ENCODE data around the gene CHST13.
"Not testable (repeated sequence)": the region's sequence is repeated elsewhere in the genome, so short reads cannot be mapped to it uniquely, and the experiment has no call there.

The CHST13 gene

DNA sequence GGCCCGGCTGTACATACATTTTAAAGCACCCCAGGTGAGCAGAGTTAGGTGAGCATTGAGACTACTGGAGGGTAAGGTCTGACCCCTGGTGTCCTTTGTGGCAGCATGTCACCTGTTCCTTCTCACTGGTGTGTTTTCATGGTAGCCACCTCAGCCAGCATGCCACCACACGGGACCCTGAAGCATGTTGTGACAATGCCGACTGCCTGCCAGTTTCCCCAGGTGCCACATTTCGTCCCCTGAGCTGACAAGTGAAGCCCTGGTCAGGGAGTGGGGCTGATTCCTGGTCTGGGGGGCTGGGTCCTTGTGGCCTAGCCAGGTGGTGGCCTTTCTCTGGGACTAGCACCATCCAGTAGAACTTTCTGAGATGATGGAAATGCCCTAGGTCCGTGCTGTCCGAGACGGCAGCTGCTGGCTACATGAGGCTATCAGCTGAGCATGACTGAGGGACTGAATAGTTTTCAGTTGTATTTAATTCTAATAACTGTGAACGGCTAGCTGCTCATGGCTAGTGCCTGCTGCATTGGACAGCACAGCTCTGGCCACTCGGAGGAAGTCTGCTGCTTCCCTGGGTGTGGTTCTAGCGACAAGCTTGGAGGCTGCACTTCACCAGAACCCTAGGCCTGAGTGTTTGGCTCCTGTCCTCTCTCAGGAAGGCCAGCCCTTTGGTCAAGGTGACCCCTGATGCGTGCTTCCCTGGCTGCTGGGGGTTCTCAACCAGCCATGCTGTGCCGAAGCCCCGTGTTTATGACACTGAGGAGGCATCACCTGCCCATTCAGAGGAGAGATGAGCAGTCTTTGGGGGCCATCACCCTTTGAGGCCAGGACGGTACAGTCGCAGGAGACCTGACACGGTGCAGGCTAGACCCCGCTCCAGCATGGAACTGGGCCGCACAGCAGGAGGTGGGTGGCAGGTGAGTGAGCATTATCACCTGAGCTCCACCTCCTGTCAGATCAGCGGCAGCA, 30.9 kb downstream of the CHST13 start:
- no peak for DNase-seq (ENCODE audit: low read depth, low spot score)

DNA sequence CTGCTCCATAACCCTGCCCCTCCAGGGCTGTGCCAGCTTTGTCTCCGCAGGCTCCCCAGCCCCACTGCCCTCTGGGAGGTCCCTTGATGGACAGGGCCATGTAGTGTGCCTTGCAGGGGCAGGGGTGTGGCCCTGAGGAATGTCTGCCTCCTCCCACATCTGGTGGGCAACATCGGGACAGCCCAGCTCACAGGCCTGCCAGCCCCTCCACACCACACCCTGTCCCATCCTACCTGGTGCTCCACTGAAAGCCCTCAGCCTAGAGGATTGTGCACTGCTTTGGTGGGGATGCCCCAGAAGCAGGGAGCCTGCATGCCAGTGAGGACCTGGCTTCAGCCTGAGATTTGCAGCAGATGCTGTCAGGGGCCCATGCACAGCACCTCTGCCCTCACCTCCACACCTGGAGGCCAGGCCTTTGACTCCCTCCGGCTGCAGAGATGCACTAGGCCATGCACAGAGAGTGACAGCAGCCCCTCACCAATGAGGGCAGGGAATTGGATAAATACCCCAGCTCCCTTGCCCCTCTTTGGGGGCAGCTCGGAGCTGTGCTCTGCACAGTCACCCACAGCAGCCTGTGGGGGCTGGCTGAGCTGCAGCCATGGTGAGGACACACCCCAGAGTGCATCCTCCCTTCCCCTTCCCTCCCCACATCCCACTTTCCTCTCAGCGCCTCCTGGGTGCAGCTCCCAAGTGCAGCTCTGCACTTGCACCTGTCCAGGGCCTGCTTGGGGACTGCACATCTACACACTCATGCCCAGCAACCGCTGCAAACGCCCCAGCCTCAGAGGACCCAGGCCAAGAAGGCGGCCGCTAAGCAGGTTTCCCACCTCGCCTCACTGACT, 32.1 kb downstream of the CHST13 start:
- no peak for DNase-seq (ENCODE audit: low read depth, low spot score)

DNA sequence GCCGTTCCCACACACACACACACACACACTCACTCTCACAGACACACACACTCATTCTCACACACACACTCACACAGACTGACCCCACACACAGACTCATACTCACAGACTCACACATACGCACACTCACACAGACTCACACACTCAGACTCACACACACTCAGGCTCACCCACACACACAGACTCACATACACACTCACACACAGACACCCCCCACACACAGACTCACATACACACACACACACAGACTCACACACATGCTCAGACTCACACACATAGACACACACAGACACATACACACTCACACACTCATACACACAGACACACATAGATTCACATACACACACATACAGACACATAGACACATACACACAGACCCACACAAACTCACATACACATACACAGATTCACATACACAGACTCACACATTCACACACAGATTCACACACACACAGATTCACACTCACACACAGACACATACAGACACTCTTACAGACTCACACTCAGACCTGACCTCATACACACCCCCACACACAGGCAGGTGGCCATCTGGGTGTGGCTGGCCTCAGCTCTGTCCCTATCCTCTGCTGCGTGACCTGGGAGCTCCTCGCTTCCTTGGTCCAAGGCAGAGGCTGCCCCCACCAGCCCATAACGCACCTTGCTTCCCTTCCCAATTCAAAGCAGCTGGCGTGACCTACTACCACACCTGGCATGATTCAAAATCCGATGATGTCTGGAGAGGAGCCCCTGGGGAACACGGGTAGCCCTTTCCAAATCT, 32.9 kb downstream of the CHST13 start:
- no peak for DNase-seq (ENCODE audit: low read depth, low spot score)

DNA sequence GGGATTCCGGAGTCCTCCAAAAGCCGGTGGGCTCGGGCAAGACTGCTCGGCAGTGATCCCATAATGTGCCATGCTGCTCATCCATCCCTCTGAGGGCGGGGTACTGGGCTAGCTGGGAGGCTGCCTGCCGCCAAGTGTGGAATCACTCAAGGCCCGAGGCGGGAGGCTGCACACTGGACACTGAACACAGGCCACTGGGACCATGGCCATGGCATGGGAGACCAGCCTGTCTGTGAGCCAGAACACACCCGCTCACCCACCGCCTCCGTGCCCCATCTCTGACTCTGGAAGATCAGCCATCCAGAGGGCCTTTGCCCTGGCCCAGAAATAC, 33.4 kb downstream of the CHST13 start:
- no peak for DNase-seq (ENCODE audit: low read depth, low spot score)

DNA sequence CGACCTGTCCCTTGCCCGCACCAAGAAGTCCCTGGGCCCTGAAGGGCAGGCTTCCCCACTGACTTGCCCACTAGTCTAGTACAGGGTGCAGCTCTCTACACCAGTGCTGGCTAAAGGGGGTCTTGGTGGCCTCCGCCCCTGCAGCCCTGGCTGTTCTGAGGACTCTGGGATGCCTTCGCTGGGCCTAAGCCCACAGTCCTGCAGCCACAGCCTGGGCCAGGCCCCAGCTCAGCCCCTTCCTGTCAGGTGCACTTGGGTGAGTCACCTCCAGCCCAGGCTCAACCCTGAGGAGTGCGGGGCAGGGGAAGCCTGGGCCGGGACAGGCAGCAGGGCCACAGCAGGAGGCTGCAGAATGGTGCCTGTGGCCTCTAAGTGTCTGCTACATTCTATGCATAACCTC, 33.8 kb downstream of the CHST13 start:
- no peak for DNase-seq (ENCODE audit: low read depth, low spot score)

DNA sequence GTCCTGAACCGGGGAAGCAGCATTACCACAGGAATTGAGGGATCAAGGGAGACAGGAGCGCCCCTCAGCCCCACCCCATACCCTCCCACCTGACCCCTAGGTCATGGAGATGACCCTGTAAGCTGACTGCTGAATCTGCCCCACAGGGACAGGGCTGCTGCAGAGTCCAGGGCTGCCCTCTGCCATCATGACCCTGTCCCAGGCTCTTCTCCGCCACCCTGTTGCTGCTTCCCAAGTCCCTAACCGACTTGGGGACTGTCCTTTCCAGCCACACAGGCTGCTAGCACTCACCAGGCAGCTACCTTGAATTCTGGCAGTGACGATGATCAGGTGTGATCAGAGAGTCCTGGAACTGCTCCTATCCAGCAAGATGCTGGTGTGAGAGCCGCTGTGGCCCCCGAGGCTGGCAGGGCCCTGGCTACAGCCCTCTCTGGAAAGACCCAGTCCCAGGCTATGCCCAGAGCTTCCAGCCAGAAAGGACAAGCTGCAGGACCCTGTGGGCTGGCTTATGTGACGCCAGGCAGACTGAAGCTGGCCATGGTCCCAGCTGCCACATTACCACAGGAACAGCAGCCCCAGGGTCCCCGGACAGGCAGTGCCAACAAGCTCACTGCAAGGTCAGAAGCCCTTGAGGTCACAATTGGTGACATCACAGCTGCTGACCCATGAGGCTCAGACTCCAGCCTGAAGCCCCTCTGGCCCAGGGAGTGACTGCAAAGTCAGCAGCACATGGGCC, 34.5 kb downstream of the CHST13 start, which contains the start of gene C3orf22:
C3orf22 (minus strand) TSS at position 597 of the 736 bp plus-strand sequence. CDS start 5,542 bp downstream, outside the sequence.
- no peak for DNase-seq (ENCODE audit: low read depth, low spot score)

DNA sequence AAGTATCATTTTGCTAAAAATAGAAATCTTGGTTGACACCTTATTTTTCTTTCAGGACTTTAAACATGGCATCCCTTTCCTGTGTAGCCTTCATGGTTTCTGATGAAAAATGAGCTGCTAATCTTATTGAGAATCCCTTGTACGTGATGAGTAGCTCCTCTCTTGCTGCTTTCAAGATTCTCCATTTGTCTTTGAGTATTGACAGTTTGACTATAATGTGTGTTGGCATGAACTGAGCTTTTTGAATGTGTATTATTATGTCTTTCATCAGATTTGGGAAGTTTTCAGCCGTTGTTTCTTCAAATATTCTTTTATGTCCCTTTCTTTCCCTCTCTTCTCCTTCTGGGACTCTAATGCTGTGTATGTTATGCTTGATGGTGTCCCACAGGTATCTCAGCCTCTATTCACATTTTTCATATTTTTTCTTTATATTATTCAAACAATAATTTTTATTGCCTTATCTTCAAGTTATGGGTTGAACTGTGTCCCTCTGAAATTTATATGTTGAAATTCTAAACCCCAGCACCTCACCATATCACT, 38.9 kb downstream of the CHST13 start:
- no peak for DNase-seq (ENCODE audit: low read depth, low spot score)

DNA sequence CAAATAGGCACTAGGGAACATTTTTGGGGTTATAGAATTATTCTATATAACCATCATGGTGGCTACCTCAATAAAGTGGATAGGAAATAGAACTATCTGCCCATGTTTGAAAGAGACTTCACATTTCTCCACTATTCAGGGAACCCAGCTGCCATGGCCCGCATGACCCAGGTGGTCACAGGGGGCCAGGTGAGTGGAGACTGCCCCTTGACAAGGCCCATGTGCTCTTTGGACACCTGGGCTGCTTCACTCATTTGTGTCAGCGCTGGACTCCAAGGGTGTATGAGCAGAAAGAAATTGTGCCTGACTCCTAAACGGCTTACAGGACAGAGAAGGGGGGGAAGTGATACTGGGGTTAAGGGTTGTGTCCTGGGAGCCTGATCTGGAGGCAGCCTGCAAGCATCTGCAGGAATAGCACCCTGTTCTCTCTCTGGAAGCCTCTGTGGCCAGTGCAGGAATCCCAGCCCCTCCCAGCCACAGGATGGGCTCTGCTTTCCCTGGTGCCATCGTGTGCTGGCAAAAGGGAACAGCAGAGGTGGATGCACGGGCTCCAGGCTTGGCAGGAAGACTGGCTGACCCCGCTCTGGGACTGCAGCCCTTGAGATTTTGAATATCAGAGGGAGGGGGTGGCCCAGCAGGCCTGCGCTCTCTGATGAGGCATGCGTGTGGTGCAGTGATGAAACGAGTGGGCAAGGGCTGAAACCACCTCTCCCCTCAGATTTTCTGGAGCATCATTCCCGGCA, 43.9 kb downstream of the CHST13 start:
- DNase-seq (ENCODE audit: low read depth, low spot score), result no peak

DNA sequence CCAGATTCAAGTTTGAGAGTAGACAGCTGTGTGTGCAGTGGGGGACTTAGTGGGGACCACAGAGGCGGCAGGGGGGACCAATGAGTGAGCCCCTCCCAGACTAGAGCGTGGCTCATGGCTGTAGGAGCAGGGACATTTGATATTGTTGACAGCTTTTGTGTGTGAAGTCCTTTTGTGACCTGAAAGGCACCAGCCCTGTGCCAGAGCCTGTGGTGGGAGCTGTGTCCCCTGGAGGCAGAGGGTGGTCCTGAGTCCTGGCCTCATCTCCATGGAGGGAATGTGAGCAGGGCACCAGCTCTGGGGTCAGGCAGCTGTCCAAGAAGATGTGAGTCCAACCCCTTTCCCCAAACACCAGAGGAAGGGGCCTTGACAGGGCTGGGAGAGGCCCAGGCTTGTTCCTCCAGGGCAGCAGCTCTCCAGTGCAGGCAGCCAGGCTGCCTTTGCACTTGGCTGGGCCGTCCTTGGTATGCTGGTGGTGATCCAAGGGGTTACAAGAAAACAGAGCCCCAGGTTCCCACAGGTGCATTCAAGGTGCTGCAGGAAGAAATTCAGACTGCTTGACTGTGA, 44.9 kb downstream of the CHST13 start:
- DNase-seq (ENCODE audit: low read depth, low spot score), result no peak

DNA sequence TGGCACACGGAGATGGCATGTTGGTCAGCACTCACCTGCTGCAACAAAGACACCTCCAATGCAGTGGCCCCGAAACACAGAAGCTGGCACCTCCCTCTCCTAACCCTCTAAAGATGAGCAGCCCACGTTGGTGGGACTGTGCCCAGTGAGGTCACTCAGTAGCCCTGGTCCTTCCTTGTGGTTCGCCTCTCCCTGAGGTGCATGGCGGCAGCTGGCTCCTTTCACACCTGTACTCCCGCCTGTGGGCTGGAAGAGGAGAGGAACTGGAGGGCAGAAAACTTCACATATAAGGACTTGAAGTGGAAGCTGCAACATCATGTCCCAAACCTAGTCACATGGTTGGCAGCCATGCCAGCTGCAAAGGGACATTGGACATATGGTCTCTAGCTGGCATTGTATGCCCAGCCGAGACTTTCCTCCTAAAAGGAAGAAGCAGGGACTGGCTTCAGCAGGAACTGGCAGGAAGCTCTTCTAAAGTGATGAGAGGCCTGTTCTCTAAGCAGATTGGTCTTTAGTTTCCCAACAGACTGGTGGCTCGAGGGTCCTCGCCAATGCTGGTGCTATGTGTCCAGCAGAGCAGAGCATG, 45.5 kb downstream of the CHST13 start:
- no peak for DNase-seq (ENCODE audit: low read depth, low spot score)

DNA sequence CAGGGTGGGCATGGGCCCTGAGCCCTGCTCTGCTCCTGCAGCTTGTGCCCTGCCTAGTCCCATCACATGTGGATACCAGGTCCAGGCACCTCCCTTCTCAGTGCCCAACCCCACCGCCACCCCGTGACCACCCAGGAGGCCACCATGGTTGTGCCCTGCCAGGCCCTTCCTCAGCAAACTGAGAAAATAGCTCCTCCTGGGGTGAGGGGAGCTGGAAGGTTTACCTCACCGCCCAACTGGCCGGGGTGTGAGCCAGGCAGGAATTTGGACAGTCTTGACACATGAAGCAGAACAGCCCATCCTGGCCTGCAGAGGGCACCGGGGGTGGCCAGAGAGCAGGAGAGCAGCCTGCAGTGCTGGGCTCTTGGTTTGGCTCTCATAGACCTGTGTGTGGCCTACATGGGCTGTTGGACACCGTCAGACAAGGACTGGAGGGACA, 46.2 kb downstream of the CHST13 start:
- no peak for DNase-seq (ENCODE audit: low read depth, low spot score)

DNA sequence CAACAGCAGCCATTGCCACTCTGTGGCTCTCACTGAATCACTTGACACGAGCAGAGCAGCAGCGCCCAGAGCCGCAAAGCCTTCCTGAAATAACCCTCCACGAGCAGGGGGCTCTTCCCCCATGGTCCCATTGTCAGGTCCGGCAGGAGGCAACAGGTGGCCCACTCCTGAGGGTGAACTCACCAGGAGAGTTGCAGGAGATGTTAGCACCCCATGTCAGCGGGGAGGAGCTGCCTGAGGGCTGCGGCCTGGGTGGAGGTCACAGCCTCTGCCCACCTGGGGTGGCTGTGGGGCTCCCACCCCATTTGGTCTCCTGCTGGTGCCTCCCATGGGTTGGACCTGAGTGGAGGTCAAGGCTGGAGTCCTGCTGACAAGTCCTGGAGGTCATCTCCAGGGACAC, 47.1 kb downstream of the CHST13 start:
- DNase-seq (ENCODE audit: low read depth, low spot score), result no peak

DNA sequence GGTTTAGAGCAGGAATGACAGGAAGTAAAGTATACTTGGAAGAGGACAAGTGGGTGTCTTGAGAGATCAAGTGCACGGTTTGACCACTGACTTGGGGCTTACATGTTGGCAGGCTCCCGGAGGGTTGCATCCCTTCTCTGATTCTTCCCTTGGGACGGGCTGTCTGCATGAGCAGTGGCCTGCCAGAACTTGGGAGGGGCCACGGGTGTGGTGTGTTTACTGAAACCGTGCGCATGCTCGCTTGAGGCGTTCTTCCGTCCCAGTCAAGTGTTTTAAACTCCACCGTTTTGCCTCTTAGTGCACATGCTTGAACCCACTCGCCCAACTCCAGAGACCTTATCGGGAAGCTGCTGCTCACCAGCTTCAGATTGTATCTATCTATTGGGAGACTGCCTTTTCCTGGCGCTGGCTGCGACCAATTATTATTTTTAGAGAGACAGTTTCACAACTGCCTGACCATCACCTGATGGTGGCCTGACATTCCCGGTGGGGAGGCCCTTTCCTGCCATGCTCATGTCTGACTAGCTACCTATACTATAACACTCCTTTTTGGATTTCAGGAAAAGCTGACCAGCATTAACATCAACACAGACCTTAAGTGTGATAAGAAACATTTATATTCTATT, 49.6 kb downstream of the CHST13 start:
- no peak for DNase-seq (ENCODE audit: low read depth, low spot score)

DNA sequence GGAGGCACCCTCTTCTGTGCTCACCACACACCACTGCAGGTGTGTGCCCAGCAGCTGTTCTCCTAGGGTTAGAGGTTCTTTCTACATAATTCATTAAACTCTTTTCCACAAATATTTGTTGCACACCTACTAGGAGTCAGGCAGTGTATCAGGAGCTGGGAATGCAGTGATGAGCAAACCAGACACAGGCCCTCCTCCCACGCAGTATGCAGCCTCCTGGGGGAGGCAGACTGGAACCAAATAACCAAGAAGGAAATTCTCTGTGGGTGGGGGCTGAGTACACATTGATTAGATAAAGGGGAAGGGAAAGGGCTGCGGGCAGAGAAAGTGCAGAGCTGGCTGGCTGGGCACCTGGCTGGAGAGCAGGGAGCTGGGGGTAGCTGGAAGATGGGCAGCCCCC, 53.3 kb downstream of the CHST13 start:
- DNase-seq (ENCODE audit: low read depth, low spot score), result no peak

DNA sequence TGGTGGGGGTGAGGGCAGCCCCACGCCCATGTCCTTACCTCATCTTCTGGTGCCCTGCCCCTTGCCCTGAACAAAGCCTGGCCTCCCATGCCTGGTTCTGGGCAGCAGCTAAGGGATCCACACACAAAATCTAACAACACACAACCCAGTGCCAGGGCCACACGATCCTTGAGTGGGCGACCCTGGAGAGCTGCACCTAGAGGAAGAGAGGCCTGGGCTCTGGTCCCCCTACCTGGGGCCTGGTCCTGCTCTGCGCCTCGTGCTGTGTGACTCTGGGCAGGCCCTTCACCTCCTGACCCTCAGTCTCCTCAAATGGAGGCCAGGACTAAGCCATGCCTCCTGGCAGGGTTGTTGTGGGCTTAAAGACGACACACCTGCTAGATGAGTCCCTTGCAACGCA, 54.7 kb downstream of the CHST13 start:
- DNase-seq (ENCODE audit: low read depth, low spot score), result no peak

DNA sequence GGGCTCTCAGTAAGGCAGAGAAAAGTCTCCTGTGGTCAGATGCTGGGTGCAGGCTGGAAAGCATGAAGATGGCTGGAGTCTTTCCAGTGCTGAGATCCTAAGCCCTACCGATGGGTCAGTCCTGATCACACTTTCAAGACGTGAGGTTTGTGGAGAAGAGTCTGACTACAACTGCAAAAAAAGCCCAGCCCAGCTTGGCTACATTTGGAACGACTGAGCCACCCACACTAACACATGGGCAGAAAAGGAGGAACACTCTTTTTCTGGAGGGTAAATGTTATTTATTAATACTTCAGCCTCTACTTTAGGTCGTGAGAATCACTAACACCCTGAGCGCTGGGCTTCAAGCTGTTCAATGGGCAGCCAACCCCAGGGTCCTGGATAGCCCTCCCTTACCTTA, 56.8 kb downstream of the CHST13 start:
- DNase-seq (ENCODE audit: low read depth, low spot score), result no peak

DNA sequence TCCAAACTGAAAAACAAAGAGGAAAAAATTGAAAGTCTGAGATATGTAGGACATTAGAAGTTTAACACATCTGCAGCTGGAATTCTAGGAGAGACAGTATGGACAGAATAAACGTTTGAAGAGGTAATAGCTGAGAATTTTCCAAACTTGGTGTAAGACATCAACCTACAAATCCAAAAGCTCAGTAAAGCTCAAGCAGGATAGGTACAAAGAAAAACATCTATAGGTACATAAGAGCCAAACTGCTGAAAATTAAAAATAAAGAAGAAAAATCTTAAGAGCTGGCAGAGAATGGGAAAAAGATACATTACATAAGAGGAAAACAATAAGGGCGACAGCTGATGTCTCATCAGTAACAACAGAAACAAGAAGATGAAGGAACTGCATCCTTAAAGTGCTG, 57.6 kb downstream of the CHST13 start:
- no peak for DNase-seq (ENCODE audit: low read depth, low spot score)

DNA sequence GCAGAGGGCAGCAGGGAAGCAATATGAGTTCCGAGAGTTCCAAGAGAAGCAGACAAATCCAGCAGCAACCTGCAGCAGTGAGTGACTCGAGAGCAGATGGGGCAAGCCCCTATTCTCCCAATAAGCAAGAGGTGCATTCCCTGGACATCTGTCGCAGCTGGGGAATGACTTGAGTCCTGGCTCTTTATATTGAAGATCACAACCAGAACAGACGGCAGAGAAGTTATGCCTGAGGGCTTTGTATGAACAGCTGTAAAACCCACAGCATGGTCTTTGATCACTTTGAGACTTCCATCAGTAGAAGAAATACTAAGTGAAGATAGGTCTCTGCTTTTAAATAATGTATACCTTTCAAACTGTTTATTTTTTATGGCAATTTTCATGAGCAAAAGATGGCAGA, 58.4 kb downstream of the CHST13 start:
- DNase-seq (ENCODE audit: low read depth, low spot score), result no peak

DNA sequence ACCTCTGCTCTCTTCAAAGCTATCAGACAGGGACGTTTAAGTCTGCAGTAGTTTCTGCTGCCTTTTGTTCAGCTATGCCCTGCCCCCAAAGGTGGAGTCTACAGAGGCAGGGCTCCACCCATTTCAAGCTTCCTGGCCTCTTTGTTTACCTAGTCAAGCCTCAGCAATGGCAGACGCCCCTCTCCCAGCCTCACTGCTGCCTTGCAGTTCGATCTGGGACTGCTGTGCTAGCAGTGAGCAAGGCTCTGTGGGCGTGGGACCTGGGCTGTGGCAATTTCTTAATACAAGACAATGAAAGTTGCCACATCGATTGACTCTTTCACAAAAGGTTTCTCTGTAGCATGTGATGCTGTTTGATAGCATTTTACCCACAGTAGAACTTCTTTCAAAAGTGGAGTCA, 67.6 kb downstream of the CHST13 start:
- not testable (repeated sequence) for DNase-seq (ENCODE audit: low read depth, low spot score)
